ENCODE data around the gene GNB2.

GRCh38 chr7:100685631-100686145 lies 12.1 kb downstream of the GNB2 start:
- TF ChIP-seq CTCF (IDR thresholded peaks at IDR 0.05), result no peak
- no peak for TF ChIP-seq POLR2A (IDR thresholded peaks at IDR 0.05)

Data from testis (tissue), 2 donors.